ENCODE data around the gene TTI1. TPM values are rescaled to one million over a fixed set of nuclear protein-coding genes. Genes with fewer than 3 reads are reported as not detected.

The TTI1 gene
- total RNA-seq, 1 experiment from 2014 or later, result 37.4 TPM

DNA sequence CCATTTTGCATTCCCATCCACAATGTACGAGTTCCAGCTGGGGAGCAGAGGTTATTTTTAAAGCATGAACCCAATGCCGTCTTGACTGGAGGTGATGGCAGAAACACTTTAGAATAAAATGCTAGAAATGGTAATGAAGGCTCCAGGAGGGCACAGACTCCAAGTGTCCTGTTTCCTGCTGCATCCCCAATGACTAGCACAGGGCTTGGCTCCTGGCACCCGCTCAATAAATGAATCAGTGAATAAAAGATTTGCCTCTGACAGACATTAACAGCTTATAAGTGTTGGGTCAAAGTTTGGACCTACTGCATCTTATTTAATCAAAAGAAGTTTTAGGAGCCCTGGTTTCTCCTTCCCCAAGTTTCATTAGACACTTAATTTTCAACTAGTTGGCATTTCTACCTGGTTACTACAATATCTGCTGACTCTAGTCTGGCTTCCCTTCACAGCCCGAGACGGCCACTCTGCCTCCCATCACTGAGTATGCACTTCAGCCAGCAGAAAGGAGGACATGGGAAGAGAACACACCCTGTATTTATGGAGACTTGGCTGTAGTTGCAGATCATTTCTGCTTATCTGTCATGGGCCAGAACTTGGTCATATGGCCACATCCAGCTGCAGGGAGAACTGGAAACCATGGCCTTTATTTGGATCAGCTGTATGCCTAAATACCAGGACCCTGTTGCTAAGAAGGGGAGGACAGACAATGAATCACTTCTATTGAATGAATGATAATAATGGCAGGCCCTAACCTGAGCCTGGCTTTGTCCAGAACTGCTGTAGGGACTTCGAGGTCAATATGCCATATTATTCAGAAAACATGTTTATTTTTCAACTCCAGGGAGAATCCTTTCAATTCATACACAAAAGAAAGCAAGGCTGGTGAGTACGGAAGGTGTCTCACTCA lies 63.1 kb downstream of the TTI1 start:
- Mint-ChIP-seq H3K4me1 (peaks cover 41 to 49% of the 10 kb centered on the region in 2 experiments), H3K27me3 (ENCODE audit: low read depth) (peaks cover 16% of the 10 kb centered on the region), H3K27ac (no peak overlapping the region), H3K4me3 (no peak overlapping the region), H3K9me3 (peaks cover 8 to 16% of the 10 kb centered on the region in 2 experiments), H3K36me3 (ENCODE audit: insufficient read depth in 1 of 3, low read depth in 3 of 3) (peaks cover 5 to 12% (median 6%) of the 10 kb centered on the region in 3 experiments)
- Histone ChIP-seq H3K56ac (ENCODE audit: insufficient read length, low read depth, low read length) (no peak overlapping the region), H2BK5ac (ENCODE audit: insufficient read length, low read length) (no peak overlapping the region), H2AFZ (ENCODE audit: low read length) (no peak overlapping the region), H3K23me2 (ENCODE audit: insufficient read length, low read depth, low read length, poor library complexity, severe bottlenecking) (no peaks in the 10 kb centered on the region), H3K14ac (ENCODE audit: insufficient read depth, low read length) (no peak overlapping the region), H3K4me2 (ENCODE audit: insufficient read depth, insufficient read length, low read length) (no peak overlapping the region), H3K4ac (ENCODE audit: low read depth, low read length) (no peak overlapping the region), H4K8ac (replicated peaks; ENCODE audit: insufficient read length, low read depth, low read length) (no peak overlapping the region), H2AK5ac (ENCODE audit: insufficient read length, low read length) (no peak overlapping the region), H3K79me2 (ENCODE audit: insufficient read depth, low read length) (no peaks in the 10 kb centered on the region), H4K91ac (ENCODE audit: insufficient read length, low read depth, low read length) (no peak overlapping the region), H3K4me1 (ENCODE audit: insufficient read depth, low read length) (peaks cover 10% of the 10 kb centered on the region; the same call in 1 of the 2 replicates), H4K5ac (ENCODE audit: insufficient read length, low read depth, low read length) (no peak overlapping the region), H3K27me3 (ENCODE audit: insufficient read depth, low read length) (no peaks in the 10 kb centered on the region; the same call in 1 of the 2 replicates), H3K9me3 (ENCODE audit: control insufficient read depth, low read depth, low read length) (peaks cover 5% of the 10 kb centered on the region), H4K20me1 (ENCODE audit: control insufficient read depth, insufficient read depth, insufficient read length) (no peaks in the 10 kb centered on the region), H2BK120ac (ENCODE audit: low read depth, low read length, poor library complexity, severe bottlenecking) (peak overlapping the region; percentile 17), H2BK12ac (ENCODE audit: insufficient read length, low read depth, low read length) (no peak overlapping the region), H2BK15ac (ENCODE audit: low read depth, low read length) (no peak overlapping the region), H3T11ph (ENCODE audit: low read length) (no peak overlapping the region), H3K23ac (ENCODE audit: insufficient read length, low read depth, low read length) (no peak overlapping the region), H2BK20ac (ENCODE audit: low read depth, low read length, poor library complexity, severe bottlenecking) (no peak overlapping the region), H3K18ac (ENCODE audit: insufficient read length, low read depth, low read length) (no peak overlapping the region), H3K9ac (ENCODE audit: extremely low read depth, insufficient read length, low read length) (no peak overlapping the region), H3K27ac (ENCODE audit: insufficient read length, low read depth, low read length) (no peak overlapping the region), H3K79me1 (ENCODE audit: insufficient read depth, low read depth, low read length, poor library complexity, severe bottlenecking) (no peaks in the 10 kb centered on the region)
- DNase-seq, result no peak
- no CpG with 5 or more reads among the region's 7 CpGs for WGBS (ENCODE audit: extremely low coverage, insufficient read length, low lambda C conversion rate)
- TF ChIP-seq, protein P1, sequence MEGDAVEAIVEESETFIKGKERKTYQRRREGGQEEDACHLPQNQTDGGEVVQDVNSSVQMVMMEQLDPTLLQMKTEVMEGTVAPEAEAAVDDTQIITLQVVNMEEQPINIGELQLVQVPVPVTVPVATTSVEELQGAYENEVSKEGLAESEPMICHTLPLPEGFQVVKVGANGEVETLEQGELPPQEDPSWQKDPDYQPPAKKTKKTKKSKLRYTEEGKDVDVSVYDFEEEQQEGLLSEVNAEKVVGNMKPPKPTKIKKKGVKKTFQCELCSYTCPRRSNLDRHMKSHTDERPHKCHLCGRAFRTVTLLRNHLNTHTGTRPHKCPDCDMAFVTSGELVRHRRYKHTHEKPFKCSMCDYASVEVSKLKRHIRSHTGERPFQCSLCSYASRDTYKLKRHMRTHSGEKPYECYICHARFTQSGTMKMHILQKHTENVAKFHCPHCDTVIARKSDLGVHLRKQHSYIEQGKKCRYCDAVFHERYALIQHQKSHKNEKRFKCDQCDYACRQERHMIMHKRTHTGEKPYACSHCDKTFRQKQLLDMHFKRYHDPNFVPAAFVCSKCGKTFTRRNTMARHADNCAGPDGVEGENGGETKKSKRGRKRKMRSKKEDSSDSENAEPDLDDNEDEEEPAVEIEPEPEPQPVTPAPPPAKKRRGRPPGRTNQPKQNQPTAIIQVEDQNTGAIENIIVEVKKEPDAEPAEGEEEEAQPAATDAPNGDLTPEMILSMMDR (conservative IDR thresholded peaks at IDR 0.05), result no peak

Measured in H9 (cell line).